ENCODE data around the gene JOSD1. TPM values are rescaled to one million over a fixed set of nuclear protein-coding genes. Genes with fewer than 3 reads are reported as not detected.

Gene JOSD1
- 10 to 100 TPM; 37.1 to 54.1 (median 39.0) TPM for polyA plus RNA-seq (ENCODE audit: insufficient read length in 4 of 4)

DNA sequence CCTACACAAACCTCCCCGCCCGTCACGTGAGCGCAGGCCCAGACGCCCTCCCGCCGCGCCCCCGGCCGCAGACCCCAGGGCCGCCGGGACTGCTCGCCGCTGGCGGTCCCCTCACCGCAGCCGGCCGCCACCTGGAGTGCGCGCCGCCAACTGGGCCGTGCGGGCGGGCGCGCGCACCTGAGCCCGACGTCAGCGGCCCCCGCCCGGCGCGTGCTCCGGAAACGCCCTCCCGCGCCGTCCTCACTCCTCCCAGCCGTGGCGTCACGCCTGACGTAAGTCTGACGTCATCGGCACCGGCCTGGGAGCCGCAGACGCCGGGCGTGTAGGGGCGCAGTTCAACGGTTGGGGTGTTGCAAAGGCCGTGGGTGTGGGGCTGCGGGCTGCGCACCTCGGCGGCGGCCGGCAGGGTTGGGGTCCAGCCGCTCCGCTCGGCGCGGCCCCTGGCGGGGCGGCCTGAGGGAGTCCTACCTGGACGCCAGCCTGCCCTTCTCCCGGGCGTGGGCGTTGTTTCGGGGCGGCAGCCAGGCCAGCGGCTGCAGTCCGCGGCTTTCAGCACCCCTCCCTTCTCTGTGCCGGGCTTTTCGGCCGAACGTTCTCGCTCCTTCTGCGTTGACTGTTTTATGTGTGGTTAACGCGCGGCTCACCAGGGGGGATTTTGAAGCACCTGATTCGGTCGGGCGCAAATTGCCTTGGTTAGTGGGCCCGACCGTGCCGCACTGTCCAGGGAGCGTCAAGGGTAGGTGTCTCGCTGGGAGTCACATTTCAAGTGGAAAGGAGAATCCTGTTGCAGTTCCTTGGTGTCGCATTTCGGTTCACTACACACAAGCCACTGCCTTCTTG, at the start of gene JOSD1:
JOSD1 (minus strand) TSS at position 155 of the 840 bp plus-strand sequence. CDS start 956 bp downstream, outside the sequence.
- DNase-seq (ENCODE audit: low read depth in 4 of 4, low spot score in 3 of 4) = peak; percentile 82 to 92 (median 88)

DNA sequence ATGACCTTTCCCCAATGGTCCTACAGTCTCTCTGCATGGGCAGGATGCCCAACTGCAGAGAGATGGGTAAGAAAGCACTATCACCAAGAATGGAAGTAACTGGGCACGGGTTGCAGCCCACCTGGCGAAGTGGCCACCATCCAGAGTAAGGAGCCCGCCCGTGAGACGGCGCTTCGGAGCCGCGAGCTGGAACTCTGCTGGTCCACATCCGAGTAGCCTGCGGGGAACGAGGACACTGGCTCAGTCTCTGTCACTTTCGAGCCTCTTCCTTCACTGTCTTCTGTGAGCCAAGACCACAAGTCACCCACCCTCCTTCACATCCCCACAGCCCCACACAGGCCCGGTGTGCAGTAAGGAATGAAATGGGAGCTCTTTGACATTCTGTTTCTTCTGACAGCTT, 49.4 kb upstream of the JOSD1 start:
- no peak for DNase-seq (ENCODE audit: low read depth in 4 of 4, low spot score in 3 of 4)

DNA sequence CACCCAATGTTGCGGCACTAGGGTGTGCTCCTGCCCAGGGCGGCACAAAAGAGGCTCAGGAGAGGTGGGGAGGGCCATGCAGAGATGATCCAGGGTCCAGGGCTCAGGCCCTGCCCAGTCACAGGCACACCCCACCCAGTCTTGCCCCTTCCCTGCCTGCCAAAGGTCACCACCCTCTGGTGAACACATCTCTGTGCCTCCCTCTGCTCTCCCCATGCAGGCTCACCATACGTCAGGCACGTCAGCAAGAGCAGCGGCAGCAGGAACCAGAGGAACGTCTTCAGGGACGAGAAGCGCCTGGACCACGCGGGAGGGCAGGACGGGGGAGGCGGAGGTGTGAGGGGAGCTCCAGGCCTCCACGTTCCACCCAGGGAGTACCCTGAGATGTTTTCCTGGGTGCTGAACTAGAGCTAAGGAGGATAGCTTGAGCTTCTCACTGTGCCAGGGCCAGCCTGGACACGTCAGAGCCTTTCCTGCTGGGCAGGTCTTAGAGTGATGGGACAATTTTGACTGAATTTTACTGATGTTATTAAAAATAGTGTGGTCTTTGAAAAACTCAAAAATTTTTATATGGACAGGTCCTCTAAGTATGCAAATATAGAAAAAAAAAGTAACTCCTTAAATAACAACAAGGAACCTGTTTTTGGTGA, 47.9 kb upstream of the JOSD1 start:
- DNase-seq (ENCODE audit: low read depth in 4 of 4, low spot score in 3 of 4) = no peak

DNA sequence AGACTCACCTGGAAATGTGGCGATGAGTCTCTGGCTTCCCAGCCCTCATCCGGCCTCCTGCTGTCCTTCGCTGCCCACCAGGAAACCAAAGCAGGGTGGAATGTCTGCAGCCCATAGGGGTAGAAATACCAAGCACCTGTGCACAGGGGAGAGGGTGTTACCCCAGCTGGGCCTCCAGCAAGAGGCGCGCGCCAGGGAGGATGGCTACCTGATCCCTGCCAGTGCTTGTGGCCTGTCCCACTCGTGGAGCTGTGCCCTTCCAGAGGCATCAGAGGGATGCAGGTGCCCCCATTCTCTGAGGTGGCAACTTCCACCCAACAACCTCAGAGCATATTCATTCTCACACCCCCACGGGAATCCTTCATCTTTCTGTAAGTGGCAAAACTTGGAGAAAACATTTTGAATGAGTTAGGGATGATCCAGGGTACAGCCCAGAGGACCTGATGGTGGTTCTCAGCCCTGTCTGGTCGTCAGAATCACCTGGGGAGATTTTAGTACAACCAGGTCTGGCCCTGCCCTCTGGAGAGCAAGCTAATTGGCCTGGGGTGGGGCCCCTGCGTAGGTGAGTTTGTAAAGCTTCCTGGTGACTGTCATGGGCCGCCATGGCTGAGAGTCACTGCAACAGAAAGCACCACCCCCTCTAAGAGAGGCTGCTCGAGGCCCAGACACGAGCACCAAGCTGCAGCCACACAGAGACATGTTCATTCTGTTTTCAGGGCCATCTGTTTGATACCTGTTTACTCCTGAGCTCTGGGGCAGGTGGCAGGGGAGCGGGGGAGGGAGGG, 45.1 kb upstream of the JOSD1 start:
- no peak for DNase-seq (ENCODE audit: low read depth in 4 of 4, low spot score in 3 of 4)

DNA sequence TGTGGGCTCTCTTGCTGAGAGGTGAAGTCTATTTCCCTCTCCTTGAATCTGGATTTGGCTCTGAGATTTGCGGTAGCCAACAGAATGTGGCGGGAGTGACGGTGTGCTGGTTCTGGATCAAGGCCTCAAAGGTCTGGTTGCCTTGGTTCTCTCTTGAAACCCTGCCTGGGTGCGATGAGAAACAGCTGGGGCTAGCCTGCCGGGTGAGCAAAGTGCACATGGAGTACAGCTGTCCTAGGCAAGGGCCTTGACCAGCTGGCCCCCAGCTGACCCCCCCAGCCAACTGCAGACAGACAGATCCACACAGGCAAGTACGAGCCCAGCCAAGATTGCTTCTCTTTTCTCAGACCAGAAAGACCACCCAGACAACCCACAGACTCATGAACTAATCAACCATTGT, 44.2 kb upstream of the JOSD1 start:
- DNase-seq (ENCODE audit: low read depth in 4 of 4, low spot score in 3 of 4) = no peak

DNA sequence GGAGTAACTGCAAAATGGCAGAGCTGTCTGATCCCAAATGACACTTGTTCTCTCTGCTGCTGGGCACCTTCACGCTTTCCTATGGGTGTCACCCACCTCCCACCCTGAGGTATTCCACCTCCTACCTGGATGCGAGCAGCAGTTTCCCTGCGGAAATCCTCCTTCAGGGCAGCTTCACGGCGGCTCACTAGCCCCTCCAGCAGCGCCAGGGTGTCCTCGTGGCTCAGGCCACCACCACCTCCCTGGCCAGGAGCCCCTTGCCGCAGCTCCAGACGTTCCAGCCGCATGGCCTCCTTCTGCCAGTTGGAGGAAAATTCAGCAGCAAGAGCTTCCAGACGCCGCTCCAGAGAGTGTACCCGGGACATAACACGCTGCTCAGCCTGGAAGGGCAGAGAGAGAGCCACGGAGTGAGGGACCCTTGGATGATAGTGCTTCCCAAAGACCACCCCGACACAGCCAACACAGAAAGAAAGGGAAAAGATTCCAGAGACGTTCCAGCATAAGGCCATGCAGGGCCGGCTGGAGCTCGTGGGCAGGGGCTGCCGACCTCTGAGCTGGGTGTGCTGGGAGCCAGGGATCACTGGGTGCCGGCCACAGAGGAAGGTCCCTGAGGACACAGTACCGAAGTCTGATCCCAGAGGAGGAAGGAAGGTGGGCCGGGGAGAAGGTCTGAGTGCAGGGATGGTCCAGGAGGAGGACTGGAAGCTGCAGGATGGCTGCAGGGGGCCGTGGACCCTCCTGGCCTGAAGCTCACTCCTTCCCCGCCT, 41.6 kb upstream of the JOSD1 start:
- DNase-seq (ENCODE audit: low read depth in 4 of 4, low spot score in 3 of 4) = no peak

DNA sequence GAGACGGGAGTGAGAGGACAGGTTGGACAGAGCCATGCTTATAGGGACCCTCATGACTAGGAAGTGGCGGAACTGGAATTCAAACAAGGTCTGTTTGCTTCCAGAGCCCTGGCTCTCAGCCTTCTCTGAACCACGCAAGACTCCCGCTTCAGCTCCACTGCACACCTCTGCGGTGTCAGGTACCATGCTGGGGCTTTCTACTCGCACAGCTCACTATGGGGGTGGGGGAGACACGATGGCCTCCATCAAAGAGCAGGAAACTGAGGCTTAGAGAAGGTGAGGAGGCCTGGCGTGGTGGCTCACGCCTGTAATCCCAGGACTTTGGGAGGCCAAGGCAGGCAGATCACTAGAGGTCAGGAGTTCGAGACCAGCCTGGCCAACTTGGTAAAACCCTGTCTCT, 40.8 kb upstream of the JOSD1 start:
- no peak for DNase-seq (ENCODE audit: low read depth in 4 of 4, low spot score in 3 of 4)

DNA sequence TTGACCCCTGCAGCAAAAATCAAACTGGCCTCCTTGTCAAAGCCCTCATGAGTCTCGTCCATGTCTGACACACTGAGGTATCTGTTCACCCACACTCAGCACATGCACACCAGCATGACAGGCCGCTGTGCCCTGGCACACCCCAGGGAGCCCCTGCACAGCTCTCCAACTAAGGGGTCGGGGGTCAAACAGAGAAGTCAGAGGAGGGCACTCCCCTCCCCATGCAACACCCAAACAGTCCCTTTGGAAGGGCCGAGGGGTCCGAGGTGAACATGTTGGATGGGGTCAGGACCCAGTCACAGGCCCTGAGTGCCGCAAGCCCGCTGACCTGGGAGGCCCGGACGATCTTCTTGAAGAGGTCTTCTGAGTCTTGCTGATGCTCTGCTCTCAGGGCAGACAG, 40.4 kb upstream of the JOSD1 start:
- no peak for DNase-seq (ENCODE audit: low read depth in 4 of 4, low spot score in 3 of 4)

DNA sequence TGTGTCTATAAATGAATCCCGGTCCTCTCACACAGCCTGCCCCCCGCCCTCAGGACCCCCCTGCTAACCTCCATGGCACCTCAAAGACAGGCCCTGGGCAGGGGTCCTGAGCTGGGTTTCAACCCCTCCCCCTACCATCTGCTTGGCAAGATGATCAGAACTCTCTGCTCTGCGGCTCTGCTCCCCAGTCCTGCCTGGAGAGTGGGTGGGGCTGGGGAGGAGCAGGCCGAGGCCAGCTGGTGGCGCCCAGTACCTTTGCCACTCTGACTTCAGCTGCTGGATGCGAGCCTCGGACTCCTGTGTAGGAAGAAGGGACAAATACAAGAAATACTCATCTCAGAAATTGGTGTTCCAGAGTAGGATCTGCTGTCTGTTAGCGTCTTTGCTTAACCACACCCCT, 40.0 kb upstream of the JOSD1 start:
- no peak for DNase-seq (ENCODE audit: low read depth in 4 of 4, low spot score in 3 of 4)

DNA sequence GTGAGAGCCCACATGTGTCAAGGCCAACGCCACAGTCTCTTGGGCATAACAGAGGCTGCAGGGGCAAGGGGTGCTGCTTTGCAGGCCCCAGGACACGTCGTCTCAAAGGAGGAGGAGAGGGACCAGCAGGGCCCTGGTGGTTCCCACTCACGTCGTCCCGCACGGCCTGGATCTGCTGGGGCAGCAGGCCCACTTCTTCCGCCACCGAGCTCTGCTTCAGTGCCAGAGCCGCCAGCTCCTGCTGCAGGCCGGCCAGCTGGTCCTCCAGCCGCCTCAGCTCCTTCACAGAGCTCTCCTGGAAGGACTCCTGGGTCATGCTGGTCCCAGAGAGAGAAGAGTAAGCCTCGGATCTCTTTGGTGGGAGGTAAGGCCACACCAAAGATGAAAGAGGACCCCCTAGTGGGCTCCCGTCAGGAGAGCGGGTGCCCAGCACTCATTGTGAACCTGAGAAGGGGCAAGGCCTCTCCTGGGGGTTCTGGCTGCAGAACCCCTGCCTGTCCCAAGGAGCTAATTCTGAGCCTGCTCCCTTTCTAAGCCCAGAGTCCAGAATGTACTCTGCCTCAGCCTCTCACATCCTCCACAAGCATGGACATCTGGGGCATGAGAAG, 39.5 kb upstream of the JOSD1 start:
- DNase-seq (ENCODE audit: low read depth in 4 of 4, low spot score in 3 of 4) = no peak

DNA sequence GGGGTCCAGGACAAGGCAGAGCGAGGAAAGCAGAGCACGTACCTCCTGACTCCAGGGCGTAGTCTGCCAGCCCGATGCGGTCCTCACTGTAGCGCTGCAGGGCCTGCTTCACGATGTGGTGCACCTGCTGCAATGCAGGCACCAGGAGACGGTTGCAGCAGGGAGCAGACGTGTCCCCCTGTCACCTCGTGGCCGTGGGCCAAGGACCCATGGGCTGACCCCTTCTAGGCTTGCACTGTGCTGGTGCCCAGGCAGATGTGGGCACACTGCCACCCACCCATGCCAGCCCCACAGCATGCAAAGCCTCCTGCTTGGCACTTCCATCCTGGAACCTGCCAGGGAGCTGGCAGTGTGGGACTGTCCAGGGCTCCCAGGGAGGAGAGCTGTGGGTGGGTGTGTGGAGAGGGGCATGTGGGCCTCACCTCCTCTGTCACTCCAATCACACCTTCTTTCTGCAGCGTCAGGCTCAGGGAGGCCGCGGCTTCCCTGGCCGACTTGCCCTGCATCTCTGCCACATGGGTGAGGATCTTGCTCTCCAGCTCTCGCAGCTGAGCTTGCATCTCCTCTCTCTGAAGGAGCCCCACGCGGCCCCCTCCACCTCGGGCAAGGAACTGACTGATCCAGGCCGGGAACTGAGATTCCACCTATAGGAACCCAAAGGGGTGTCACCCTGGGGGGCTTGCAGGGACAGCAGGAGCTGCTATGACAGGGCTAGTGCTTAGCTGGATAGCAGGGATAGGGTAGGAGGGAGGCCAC, 38.7 kb upstream of the JOSD1 start:
- no peak for DNase-seq (ENCODE audit: low read depth in 4 of 4, low spot score in 3 of 4)

DNA sequence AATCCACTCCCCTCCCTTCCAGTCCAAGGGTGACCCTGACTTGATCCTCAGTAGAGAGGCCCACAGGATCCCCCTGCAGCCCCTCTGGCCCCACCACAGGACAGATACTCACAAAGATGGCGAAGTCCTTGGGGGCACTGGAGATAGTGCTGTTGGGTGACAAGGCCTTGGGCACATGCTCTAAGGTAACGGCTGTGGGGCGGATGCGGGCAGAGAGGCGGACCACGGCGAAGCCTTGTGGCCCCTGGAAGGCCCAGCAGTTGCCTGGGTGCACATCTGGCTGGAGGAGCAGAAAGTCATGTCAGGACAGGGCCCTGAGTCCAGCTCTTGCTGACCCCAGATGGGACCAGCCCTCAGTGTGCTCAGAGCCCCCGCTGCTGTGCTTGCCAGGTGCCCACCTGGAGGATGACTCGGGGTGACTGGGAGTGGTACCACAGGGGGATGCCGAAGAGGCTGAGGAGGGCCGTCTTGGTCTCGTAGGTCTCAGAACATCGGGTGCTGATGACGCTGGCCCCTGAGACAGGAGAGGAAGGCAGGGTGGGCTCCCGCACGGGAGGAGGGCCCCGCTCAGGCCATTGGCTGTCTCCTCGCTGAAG, 37.8 kb upstream of the JOSD1 start:
- DNase-seq (ENCODE audit: low read depth in 4 of 4, low spot score in 3 of 4) = no peak

DNA sequence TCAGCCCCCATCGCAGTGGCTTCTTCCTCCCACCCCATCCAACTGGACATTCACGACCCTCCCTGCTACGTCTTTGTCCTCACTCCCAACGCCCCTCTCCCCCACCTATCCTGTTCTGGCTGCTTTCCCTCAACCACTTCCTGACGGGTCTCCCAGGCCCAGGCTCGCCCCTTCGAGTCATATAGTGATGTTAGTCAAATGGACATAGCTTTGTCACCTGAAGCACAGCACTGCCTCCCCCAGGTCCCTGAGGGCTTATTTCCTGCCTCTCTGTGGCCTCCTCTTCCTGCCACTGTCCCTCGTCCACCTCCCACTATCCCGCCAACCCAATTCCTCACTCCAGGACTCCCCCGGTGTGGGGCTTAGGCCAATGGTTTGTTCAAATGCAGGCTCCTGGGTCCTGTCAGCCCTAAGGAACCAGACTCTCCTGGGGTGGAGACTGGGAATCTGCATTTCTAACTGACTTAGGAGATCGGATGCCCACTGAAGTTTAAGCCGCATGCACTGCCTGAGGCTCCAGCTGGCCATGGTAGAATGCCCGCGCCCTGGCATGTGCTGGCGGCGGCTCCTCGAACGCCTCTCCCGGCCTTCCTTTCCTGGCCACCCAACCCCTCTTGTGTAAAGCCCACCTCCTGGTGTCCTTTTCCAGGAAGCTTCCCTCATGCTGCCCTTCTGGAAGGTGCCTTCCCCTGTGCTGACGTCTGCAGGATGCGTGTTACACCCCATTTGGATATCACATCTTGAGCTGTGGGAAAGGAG, 36.7 kb upstream of the JOSD1 start:
- DNase-seq (ENCODE audit: low read depth in 4 of 4, low spot score in 3 of 4) = no peak

DNA sequence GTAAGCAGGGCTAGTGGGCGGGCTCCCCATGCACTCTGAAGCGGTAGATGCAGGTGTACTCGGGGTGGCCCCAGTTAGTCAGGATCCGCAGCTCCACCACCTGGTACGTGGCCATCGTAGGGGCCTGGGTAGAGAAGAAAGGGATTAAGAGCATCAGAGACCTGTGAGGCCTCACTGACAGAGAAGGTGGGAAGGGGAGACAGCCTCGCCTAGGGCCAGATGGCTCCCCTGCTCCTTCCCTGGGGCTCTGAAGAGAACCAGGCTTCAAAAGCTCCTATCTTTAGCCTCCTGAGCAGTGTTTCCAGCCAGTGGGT, 35.5 kb upstream of the JOSD1 start:
- no peak for DNase-seq (ENCODE audit: low read depth in 4 of 4, low spot score in 3 of 4)

DNA sequence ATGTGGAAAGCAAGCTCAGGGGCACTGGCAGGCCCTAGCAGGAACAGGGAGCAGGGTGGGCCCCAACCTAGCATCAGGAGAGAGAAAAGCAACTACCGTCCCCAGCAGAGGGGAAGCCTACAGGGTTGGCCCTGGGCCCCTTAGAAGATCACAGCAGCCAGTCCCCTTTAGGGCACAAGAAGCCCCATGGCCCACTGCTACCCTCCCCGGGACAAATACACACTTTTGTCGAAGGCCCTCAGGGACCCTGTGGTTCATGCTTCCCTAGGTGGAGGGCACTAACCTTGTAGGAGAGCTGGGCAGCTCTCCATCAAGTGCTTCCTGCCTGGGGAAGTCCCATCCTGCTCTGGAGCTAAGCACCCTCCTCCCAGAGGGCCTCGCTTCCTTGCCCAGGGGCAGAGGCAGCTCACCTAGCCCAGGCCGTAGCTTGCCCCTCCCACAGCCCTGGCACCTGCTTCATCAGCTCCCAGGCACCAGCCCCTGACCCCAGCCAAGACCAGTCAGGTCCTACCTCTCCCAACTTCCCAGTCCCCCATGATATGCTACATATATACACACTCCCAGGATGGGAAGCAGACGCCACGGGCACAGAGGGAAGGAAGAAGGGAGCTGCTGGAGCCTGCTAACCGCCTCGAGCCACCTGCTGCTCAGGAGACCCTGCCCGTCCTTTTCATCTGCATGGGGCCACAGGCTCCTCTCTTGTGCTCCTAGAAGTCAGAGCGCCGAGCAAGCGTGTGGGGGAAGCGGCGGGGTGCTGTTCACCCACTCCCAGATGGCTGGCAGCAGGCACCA, 34.9 kb upstream of the JOSD1 start:
- no peak for DNase-seq (ENCODE audit: low read depth in 4 of 4, low spot score in 3 of 4)

DNA sequence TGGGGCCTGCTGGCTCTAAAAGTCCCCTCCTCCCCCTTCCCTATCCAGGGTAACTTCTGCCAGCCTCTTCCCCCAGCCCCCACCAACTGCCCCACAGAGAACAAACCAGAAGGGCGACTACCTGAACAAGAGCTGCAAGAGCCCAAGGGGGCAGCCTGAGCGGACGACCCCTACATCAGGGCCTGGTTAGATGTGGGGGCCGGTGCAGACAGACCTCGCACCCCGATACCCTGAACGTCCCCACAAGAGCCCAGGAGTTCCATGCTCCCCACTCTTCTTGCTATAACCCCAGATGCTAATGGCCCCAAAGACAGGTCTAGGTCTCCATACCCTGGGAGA, 34.4 kb upstream of the JOSD1 start:
- no peak for DNase-seq (ENCODE audit: low read depth in 4 of 4, low spot score in 3 of 4)

DNA sequence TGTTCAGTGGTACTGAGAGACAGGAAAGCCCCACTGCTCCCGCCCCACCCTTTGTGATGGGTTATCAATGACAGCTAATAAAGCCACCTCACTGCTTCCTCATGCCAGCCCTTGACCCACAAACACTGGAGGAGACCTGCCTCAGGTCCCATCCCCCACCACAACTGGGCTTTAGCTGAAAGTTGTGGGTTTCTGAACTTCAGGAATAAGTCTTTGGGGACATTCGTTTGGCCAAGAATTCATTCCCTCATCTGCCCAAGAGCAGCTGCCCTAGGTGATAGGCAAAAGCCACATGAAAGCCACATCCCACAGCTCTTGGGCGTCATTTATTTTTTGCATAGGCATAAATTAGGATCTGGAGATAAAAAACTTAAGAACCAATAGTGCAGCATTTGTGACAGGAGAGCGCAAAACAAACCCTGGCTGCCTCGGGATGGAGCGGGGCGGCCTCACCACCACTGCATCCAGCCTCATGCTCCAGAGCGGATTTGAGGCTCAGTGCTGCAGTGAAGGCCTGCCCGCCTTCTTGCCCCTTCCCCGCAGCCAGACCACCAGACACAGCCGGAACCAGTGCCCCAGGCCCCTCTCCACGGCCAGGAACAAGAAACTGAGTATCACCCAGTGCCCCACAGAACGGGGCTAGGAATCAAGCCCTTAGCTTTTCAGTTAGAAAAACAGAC, 33.8 kb upstream of the JOSD1 start:
- no peak for DNase-seq (ENCODE audit: low read depth in 4 of 4, low spot score in 3 of 4)
